Testis (tissue), 3 donors: Measurements from ENCODE around the gene CNPY1. TPM values are rescaled to one million over a fixed set of nuclear protein-coding genes. Genes with fewer than 3 reads are reported as not detected.

Experiments
- DNase-seq: peaks from one replicate; pipeline ENCODE4 v3.0.0-alpha.2; 2019
- H3K27ac ChIP-seq, 2 donors: fragments of 200-600 bp; sonication (generic); one replicate each; pipeline ENCODE4 v1.5.1; 2019
- H3K27me3 ChIP-seq: fragments of 200-600 bp; sonication (generic); one replicate; pipeline ENCODE4 v1.5.1; 2019
- H3K36me3 ChIP-seq: fragments of 200-600 bp; sonication (generic); one replicate; pipeline ENCODE4 v1.5.1; 2017; ENCODE audit warnings: low read depth; ENCODE audit errors: missing control alignments
- H3K4me1 ChIP-seq: fragments of 200-600 bp; sonication (generic); one replicate; pipeline ENCODE4 v1.5.1; 2019
- H3K4me3 ChIP-seq, 2 donors: fragments of 200-600 bp; sonication (generic); one replicate each; pipeline ENCODE4 v1.5.1; 2017 to 2019
- H3K9me3 ChIP-seq: fragments of 200-600 bp; sonication (generic); one replicate; pipeline ENCODE4 v1.5.1; 2017
- CTCF ChIP-seq, 3 experiments: fragments of 450-650 bp in 2 of 3; fragments of 200-600 bp in 1 of 3; sonication (generic) in 1 of 3; IDR thresholded peaks; one replicate each; pipeline ENCODE4 v1.5.1; 2016 to 2019; ENCODE audit warnings: antibody characterized with exemption in 3 of 3, mild to moderate bottlenecking in 2 of 3, moderate library complexity in 1 of 3
- POLR2A ChIP-seq: fragments of 450-650 bp; IDR thresholded peaks from one replicate; pipeline ENCODE4 v1.6.1; 2017; ENCODE audit warnings: antibody characterized with exemption, mild to moderate bottlenecking, moderate library complexity
- WGBS, 2 donors: methylation state at CpG; one replicate each; pipeline ENCODE4 v1.1.5; 2018; 5-methylcytosine and 5-hydroxymethylcytosine counted together
- intact Hi-C: fragments of 100-400 bp; cut with DNase I; formaldehyde crosslinking; loops from one replicate; pipeline ENCODE4 v1.15.1; 2023; ENCODE audit warnings: low total_unique reads
- polyA plus RNA-seq: library from polyadenylated mRNA; stranded (reverse); fragments of 350-450 nt; fragmentation: Illumina TruSeq; extraction: RNeasy Lipid Tissue Mini Kit (QIAGEN cat#74804); gene quantifications from one replicate; pipeline ENCODE4 v1.2.3, GENCODE V29; 2014; ENCODE audit warnings: low read depth, low replicate concordance; ENCODE audit not compliant: insufficient read depth
- total RNA-seq, 2 donors: library from RNA; depleted of rRNA; stranded (reverse); fragments of >200 nt; gene quantifications; one replicate each; pipeline ENCODE4 v1.2.3, GENCODE V29; 2016

The CNPY1 gene
- total and polyA plus RNA-seq, 3 donors from 2014 or later = 0.25 to 0.47 (median 0.31) TPM

GRCh38 chr7:155532792-155533119, 13.6 kb downstream of the CNPY1 start:
- H3K4me1 ChIP-seq = peaks cover 10% of the 10 kb centered on the region
- H3K27ac ChIP-seq = no peak overlapping the region
- no peaks in the 10 kb centered on the region for H3K9me3 ChIP-seq
- DNase-seq = no peak
- intact Hi-C loops = no loop called here
- H3K4me3 ChIP-seq = peak overlapping the region in 1 of 2 donors; percentile 43
- TF ChIP-seq CTCF (IDR thresholded peaks at IDR 0.05) (no peak), POLR2A (no peak)
- H3K36me3 ChIP-seq = no peaks in the 10 kb centered on the region
- WGBS, 2 donors = 23 to 25% methylated on average over 14 of the region's 14 CpGs
- H3K27me3 ChIP-seq = peaks cover 7% of the 10 kb centered on the region

- intact Hi-C loops = no loop called here
- DNase-seq = no peak
Measured at GRCh38 chr7:155531681-155532080, 14.7 kb downstream of the CNPY1 start.

GRCh38 chr7:155530601-155531000, 15.8 kb downstream of the CNPY1 start:
- Histone ChIP-seq H3K4me3 (no peak overlapping the region), H3K9me3 (no peaks in the 10 kb centered on the region), H3K27ac (no peak overlapping the region), H3K4me1 (peaks cover 10% of the 10 kb centered on the region), H3K27me3 (peaks cover 7% of the 10 kb centered on the region), H3K36me3 (no peaks in the 10 kb centered on the region)
- intact Hi-C loops = no loop called here
- TF ChIP-seq POLR2A (no peak), CTCF (IDR thresholded peaks at IDR 0.05) (no peak)
- 79 to 90% methylated on average over 4 to 6 of the region's 6 CpGs for WGBS, 2 donors
- no peak for DNase-seq

More at GRCh38 chr7:155531681-155532080, 14.7 kb downstream of the CNPY1 start:
- Histone ChIP-seq H3K27ac (no peak overlapping the region), H3K4me3 (no peak overlapping the region), H3K9me3 (no peaks in the 10 kb centered on the region), H3K4me1 (peaks cover 10% of the 10 kb centered on the region), H3K27me3 (peaks cover 7% of the 10 kb centered on the region), H3K36me3 (no peaks in the 10 kb centered on the region)
- 24 to 36% methylated on average over 7 to 9 of the region's 9 CpGs for WGBS, 2 donors
- no peak for TF ChIP-seq CTCF (IDR thresholded peaks at IDR 0.05)
- TF ChIP-seq POLR2A = no peak

GRCh38 chr7:155529845-155530244, 16.5 kb downstream of the CNPY1 start:
- no peak for DNase-seq

More at GRCh38 chr7:155529845-155530244, 16.5 kb downstream of the CNPY1 start:
- H3K27me3 ChIP-seq = peaks cover 7% of the 10 kb centered on the region
- no peak overlapping the region for H3K27ac ChIP-seq
- TF ChIP-seq POLR2A (no peak), CTCF (IDR thresholded peaks at IDR 0.05) (no peak)
- no peaks in the 10 kb centered on the region for H3K9me3 ChIP-seq
- H3K36me3 ChIP-seq = no peaks in the 10 kb centered on the region
- peaks cover 10% of the 10 kb centered on the region for H3K4me1 ChIP-seq
- no peak overlapping the region for H3K4me3 ChIP-seq
- intact Hi-C loops = no loop called here
- WGBS, 2 donors = 89 to 90% methylated on average over 11 of the region's 11 CpGs
